HEK293 (cell line): Measurements from ENCODE around the gene RNF40.

Source experiments
- BCL11B ChIP-seq: fragments of 450-650 bp; formaldehyde crosslinking; IDR thresholded peaks from 2 replicates; pipeline ENCODE4 v1.5.1; 2016; ENCODE audit warnings: low read depth, missing biosample characterization, missing genetic modification characterization
- SALL2 ChIP-seq: fragments of 450-650 bp; formaldehyde crosslinking; IDR thresholded peaks from 2 replicates; pipeline ENCODE4 v1.5.0; 2017; ENCODE audit warnings: missing biosample characterization, mild to moderate bottlenecking, missing genetic modification characterization, borderline replicate concordance
- ZFP69B ChIP-seq: fragments of 450-650 bp; formaldehyde crosslinking; IDR thresholded peaks from 2 replicates; pipeline ENCODE4 v1.5.1; 2016; ENCODE audit warnings: missing biosample characterization, missing genetic modification characterization
- ZNF10 ChIP-seq: fragments of 450-650 bp; formaldehyde crosslinking; IDR thresholded peaks from 2 replicates; pipeline ENCODE4 v1.5.1; 2017; ENCODE audit warnings: missing biosample characterization, missing genetic modification characterization
- ZNF174 ChIP-seq: fragments of 450-650 bp; formaldehyde crosslinking; IDR thresholded peaks from 2 replicates; pipeline ENCODE4 v1.5.0; 2017; ENCODE audit warnings: missing biosample characterization, mild to moderate bottlenecking, missing genetic modification characterization
- ZNF426 ChIP-seq: fragments of 450-650 bp; formaldehyde crosslinking; IDR thresholded peaks from 2 replicates; pipeline ENCODE4 v1.5.1; 2017; ENCODE audit warnings: missing biosample characterization, missing genetic modification characterization, mild to moderate bottlenecking, inconsistent platforms, moderate library complexity
- ZNF521 ChIP-seq: fragments of 450-650 bp; formaldehyde crosslinking; IDR thresholded peaks from 2 replicates; pipeline ENCODE4 v1.5.1; 2017; ENCODE audit warnings: missing biosample characterization, mild to moderate bottlenecking, missing genetic modification characterization
- ZNF529 ChIP-seq: fragments of 450-650 bp; formaldehyde crosslinking; IDR thresholded peaks from 2 replicates; pipeline ENCODE4 v1.5.1; 2017; ENCODE audit warnings: missing genetic modification characterization, missing biosample characterization; ENCODE audit not compliant: insufficient replicate concordance
- ZNF600 ChIP-seq: fragments of 450-650 bp; formaldehyde crosslinking; IDR thresholded peaks from 2 replicates; pipeline ENCODE4 v1.5.1; 2016; ENCODE audit warnings: missing biosample characterization, missing genetic modification characterization
- ZNF677 ChIP-seq: fragments of 450-650 bp; IDR thresholded peaks from 2 replicates; pipeline ENCODE4 v1.5.0; 2018; ENCODE audit warnings: missing biosample characterization, mild to moderate bottlenecking, missing genetic modification characterization, moderate library complexity
- ZNF792 ChIP-seq: fragments of 450-650 bp; formaldehyde crosslinking; IDR thresholded peaks from 2 replicates; pipeline ENCODE4 v1.5.1; 2016; ENCODE audit warnings: missing biosample characterization, missing genetic modification characterization
- ZNF830 ChIP-seq: fragments of 450-650 bp; IDR thresholded peaks from 2 replicates; pipeline ENCODE4 v1.5.0; 2018; ENCODE audit warnings: missing biosample characterization, missing genetic modification characterization, low read depth, mild to moderate bottlenecking, moderate library complexity
- TF ChIP-seq, protein P1 (sequence below): fragments of 450-650 bp; IDR thresholded peaks from 2 replicates; pipeline ENCODE4 v1.5.1; 2018; ENCODE audit warnings: missing biosample characterization, missing genetic modification characterization
- TF ChIP-seq, protein P2 (sequence below): fragments of 450-650 bp; formaldehyde crosslinking; IDR thresholded peaks from 2 replicates; pipeline ENCODE4 v1.5.1; 2016; ENCODE audit warnings: missing biosample characterization, missing genetic modification characterization
- TF ChIP-seq, protein P3 (sequence below): fragments of 450-650 bp; formaldehyde crosslinking; IDR thresholded peaks from 2 replicates; pipeline ENCODE4 v1.5.1; 2016; ENCODE audit warnings: missing biosample characterization, missing genetic modification characterization
- TF ChIP-seq, protein P4 (sequence below): fragments of 450-650 bp; formaldehyde crosslinking; IDR thresholded peaks from 2 replicates; pipeline ENCODE4 v1.5.1; 2016; ENCODE audit warnings: missing biosample characterization, missing genetic modification characterization
- TF ChIP-seq, protein P5 (sequence below): fragments of 450-650 bp; formaldehyde crosslinking; IDR thresholded peaks from 2 replicates; pipeline ENCODE4 v1.5.1; 2016; ENCODE audit warnings: missing biosample characterization, missing genetic modification characterization
- TF ChIP-seq, protein P6 (sequence below): fragments of 450-650 bp; formaldehyde crosslinking; conservative IDR thresholded peaks from 2 replicates; pipeline ENCODE4 v1.5.1; 2016; ENCODE audit warnings: low read depth, missing biosample characterization, missing genetic modification characterization

Gene RNF40

DNA sequence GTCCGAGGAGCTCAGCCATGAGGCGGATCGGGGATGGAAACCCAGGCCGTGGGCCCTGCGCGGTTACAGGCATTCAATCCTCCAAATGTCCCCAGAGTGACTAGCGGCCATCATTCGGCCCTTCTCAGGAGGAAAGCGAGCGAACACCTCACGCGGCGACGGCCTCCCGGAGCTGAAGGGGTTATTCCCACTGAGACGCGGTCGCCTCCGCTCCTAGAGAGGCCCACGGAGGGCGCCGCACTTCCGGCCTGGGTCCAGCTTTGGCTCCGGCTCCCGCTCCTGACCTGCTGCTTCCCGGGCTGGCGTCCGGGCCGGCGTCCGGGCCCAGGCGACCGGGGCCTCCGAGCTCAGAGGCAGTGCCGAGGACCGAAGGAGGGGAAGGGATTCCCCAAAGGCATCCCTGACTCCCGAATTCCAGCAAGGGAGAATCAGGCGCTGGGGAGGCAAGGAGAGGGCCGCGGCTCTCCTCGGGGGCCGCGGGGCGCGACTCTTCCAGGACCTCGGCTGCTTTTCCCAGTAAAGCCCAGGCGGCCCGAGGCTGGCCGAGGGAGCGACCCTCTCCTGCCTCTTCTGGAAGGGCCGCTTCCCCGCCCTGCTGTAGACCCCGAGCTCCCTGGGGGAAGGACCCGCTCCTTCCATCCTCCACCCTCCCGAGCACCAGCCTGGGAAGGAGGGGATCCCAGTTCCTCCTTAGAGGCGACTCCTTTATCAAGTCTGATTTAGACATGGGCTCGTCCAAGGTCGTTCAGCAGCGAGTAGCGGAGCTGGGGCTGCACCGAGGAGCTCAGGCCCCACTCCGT lies 43.4 kb downstream of the RNF40 start (continued):
- TF ChIP-seq, protein P1, sequence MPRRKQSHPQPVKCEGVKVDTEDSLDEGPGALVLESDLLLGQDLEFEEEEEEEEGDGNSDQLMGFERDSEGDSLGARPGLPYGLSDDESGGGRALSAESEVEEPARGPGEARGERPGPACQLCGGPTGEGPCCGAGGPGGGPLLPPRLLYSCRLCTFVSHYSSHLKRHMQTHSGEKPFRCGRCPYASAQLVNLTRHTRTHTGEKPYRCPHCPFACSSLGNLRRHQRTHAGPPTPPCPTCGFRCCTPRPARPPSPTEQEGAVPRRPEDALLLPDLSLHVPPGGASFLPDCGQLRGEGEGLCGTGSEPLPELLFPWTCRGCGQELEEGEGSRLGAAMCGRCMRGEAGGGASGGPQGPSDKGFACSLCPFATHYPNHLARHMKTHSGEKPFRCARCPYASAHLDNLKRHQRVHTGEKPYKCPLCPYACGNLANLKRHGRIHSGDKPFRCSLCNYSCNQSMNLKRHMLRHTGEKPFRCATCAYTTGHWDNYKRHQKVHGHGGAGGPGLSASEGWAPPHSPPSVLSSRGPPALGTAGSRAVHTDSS, result peak; percentile 15; the same call in 1 of the 2 replicates
- TF ChIP-seq ZNF830 (tag by site-specific recombination), result no peak
- TF ChIP-seq, protein P2, sequence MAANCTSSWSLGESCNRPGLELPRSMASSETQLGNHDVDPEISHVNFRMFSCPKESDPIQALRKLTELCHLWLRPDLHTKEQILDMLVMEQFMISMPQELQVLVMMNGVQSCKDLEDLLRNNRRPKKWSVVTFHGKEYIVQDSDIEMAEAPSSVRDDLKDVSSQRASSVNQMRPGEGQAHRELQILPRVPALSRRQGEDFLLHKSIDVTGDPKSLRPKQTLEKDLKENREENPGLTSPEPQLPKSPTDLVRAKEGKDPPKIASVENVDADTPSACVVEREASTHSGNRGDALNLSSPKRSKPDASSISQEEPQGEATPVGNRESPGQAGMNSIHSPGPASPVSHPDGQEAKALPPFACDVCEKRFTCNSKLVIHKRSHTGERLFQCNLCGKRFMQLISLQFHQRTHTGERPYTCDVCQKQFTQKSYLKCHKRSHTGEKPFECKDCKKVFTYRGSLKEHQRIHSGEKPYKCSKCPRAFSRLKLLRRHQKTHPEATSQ (tag by site-specific recombination), result peak; percentile 94; the same call in 1 of the 2 replicates
- no peak for TF ChIP-seq ZNF521 (tag by site-specific recombination)
- no peak for TF ChIP-seq SALL2 (tag by site-specific recombination)
- no peak for TF ChIP-seq ZNF792 (tag by site-specific recombination)
- TF ChIP-seq BCL11B (tag by site-specific recombination), result peak; percentile 41; the same call in 1 of the 2 replicates
- peak; percentile 86 for TF ChIP-seq ZFP69B (tag by site-specific recombination)
- TF ChIP-seq ZNF174 (tag by site-specific recombination), result no peak
- TF ChIP-seq, protein P3, sequence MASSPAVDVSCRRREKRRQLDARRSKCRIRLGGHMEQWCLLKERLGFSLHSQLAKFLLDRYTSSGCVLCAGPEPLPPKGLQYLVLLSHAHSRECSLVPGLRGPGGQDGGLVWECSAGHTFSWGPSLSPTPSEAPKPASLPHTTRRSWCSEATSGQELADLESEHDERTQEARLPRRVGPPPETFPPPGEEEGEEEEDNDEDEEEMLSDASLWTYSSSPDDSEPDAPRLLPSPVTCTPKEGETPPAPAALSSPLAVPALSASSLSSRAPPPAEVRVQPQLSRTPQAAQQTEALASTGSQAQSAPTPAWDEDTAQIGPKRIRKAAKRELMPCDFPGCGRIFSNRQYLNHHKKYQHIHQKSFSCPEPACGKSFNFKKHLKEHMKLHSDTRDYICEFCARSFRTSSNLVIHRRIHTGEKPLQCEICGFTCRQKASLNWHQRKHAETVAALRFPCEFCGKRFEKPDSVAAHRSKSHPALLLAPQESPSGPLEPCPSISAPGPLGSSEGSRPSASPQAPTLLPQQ (tag by site-specific recombination), result peak; percentile 90
- TF ChIP-seq, protein P4, sequence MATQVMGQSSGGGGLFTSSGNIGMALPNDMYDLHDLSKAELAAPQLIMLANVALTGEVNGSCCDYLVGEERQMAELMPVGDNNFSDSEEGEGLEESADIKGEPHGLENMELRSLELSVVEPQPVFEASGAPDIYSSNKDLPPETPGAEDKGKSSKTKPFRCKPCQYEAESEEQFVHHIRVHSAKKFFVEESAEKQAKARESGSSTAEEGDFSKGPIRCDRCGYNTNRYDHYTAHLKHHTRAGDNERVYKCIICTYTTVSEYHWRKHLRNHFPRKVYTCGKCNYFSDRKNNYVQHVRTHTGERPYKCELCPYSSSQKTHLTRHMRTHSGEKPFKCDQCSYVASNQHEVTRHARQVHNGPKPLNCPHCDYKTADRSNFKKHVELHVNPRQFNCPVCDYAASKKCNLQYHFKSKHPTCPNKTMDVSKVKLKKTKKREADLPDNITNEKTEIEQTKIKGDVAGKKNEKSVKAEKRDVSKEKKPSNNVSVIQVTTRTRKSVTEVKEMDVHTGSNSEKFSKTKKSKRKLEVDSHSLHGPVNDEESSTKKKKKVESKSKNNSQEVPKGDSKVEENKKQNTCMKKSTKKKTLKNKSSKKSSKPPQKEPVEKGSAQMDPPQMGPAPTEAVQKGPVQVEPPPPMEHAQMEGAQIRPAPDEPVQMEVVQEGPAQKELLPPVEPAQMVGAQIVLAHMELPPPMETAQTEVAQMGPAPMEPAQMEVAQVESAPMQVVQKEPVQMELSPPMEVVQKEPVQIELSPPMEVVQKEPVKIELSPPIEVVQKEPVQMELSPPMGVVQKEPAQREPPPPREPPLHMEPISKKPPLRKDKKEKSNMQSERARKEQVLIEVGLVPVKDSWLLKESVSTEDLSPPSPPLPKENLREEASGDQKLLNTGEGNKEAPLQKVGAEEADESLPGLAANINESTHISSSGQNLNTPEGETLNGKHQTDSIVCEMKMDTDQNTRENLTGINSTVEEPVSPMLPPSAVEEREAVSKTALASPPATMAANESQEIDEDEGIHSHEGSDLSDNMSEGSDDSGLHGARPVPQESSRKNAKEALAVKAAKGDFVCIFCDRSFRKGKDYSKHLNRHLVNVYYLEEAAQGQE (tag by site-specific recombination), result peak; percentile 65
- TF ChIP-seq, protein P5, sequence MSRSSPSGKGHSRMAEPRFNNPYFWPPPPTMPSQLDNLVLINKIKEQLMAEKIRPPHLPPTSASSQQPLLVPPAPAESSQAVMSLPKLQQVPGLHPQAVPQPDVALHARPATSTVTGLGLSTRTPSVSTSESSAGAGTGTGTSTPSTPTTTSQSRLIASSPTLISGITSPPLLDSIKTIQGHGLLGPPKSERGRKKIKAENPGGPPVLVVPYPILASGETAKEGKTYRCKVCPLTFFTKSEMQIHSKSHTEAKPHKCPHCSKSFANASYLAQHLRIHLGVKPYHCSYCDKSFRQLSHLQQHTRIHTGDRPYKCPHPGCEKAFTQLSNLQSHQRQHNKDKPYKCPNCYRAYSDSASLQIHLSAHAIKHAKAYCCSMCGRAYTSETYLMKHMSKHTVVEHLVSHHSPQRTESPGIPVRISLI, result no peak
- TF ChIP-seq ZNF529 (tag by site-specific recombination), result no peak
- TF ChIP-seq ZNF677, result no peak
- no peak for TF ChIP-seq ZNF426 (tag by site-specific recombination)
- TF ChIP-seq, protein P6, sequence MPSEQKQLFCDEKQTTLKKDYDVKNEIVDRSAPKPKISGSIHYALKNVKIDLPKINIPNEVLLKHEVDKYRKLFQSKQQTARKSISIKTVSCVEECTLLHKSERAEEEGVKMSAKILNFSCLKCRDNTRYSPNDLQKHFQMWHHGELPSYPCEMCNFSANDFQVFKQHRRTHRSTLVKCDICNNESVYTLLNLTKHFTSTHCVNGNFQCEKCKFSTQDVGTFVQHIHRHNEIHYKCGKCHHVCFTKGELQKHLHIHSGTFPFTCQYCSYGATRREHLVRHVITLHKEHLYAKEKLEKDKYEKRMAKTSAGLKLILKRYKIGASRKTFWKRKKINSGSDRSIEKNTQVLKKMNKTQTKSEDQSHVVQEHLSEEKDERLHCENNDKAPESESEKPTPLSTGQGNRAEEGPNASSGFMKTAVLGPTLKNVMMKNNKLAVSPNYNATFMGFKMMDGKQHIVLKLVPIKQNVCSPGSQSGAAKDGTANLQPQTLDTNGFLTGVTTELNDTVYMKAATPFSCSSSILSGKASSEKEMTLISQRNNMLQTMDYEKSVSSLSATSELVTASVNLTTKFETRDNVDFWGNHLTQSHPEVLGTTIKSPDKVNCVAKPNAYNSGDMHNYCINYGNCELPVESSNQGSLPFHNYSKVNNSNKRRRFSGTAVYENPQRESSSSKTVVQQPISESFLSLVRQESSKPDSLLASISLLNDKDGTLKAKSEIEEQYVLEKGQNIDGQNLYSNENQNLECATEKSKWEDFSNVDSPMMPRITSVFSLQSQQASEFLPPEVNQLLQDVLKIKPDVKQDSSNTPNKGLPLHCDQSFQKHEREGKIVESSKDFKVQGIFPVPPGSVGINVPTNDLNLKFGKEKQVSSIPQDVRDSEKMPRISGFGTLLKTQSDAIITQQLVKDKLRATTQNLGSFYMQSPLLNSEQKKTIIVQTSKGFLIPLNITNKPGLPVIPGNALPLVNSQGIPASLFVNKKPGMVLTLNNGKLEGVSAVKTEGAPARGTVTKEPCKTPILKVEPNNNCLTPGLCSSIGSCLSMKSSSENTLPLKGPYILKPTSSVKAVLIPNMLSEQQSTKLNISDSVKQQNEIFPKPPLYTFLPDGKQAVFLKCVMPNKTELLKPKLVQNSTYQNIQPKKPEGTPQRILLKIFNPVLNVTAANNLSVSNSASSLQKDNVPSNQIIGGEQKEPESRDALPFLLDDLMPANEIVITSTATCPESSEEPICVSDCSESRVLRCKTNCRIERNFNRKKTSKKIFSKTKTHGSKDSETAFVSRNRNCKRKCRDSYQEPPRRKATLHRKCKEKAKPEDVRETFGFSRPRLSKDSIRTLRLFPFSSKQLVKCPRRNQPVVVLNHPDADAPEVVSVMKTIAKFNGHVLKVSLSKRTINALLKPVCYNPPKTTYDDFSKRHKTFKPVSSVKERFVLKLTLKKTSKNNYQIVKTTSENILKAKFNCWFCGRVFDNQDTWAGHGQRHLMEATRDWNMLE, result peak; percentile 81
- TF ChIP-seq ZNF10 (tag by site-specific recombination), result no peak
- TF ChIP-seq ZNF600 (tag by site-specific recombination), result peak; percentile 91
